OCI-LY1 (cell line): ENCODE data around the gene CAMK2A.

Experiments used
- H2AFZ ChIP-seq: fragments of 200-600 bp; sonication (generic), shearing (Covaris generic); 2 replicates; pipeline ENCODE4 v1.6.0; 2014; ENCODE audit warnings: antibody characterized with exemption, mild to moderate bottlenecking, low read length
- H3F3A ChIP-seq: fragments of 200-600 bp; sonication (generic), shearing (Covaris generic); 2 replicates; pipeline ENCODE4 v1.6.0; 2014; ENCODE audit warnings: mild to moderate bottlenecking, antibody characterized with exemption, low read length, moderate library complexity; ENCODE audit not compliant: insufficient read depth
- H3K27ac ChIP-seq: fragments of 200-600 bp; sonication (generic); 2 replicates; pipeline ENCODE4 v1.5.1; 2014; ENCODE audit warnings: low read length, mixed run types, mild to moderate bottlenecking, low read depth; ENCODE audit not compliant: poor library complexity, severe bottlenecking
- H3K27me3 ChIP-seq: fragments of 200-600 bp; sonication (generic); 2 replicates; pipeline ENCODE4 v1.6.0; 2014; ENCODE audit warnings: antibody characterized with exemption, mild to moderate bottlenecking, low read length, moderate library complexity; ENCODE audit not compliant: insufficient read depth
- H3K36me3 ChIP-seq: fragments of 200-600 bp; sonication (generic); 2 replicates; pipeline ENCODE4 v1.6.1; 2014; ENCODE audit warnings: mild to moderate bottlenecking, antibody characterized with exemption, low read length, moderate library complexity, mixed read lengths; ENCODE audit not compliant: insufficient read depth
- H3K4me1 ChIP-seq: fragments of 200-600 bp; sonication (generic); 2 replicates; pipeline ENCODE4 v1.5.1; 2014; ENCODE audit warnings: mild to moderate bottlenecking, low read length, moderate library complexity; ENCODE audit not compliant: insufficient read depth, severe bottlenecking
- H3K4me2 ChIP-seq: fragments of 200-600 bp; sonication (generic), shearing (Covaris generic); 2 replicates; pipeline ENCODE4 v1.6.1; 2014; ENCODE audit warnings: low read length
- H3K4me3 ChIP-seq: fragments of 200-600 bp; sonication (generic); 2 replicates; pipeline ENCODE4 v1.5.1; 2014; ENCODE audit warnings: low read length, low read depth, mild to moderate bottlenecking, mixed read lengths; ENCODE audit not compliant: poor library complexity, severe bottlenecking
- H3K79me2 ChIP-seq: fragments of 200-600 bp; shearing (Covaris generic); 2 replicates; pipeline ENCODE4 v1.6.1; 2016; ENCODE audit warnings: mixed run types, low read length, mixed read lengths; ENCODE audit not compliant: insufficient read depth
- H3K9ac ChIP-seq: fragments of 200-600 bp; sonication (generic), shearing (Covaris generic); 2 replicates; pipeline ENCODE4 v1.6.1; 2014; ENCODE audit warnings: mild to moderate bottlenecking, low read length, mixed read lengths
- H3K9me2 ChIP-seq: fragments of 200-600 bp; sonication (generic), shearing (Covaris generic); 2 replicates; pipeline ENCODE4 v1.6.1; 2014; ENCODE audit warnings: low read depth, mild to moderate bottlenecking, low read length, mixed read lengths
- H3K9me3 ChIP-seq: fragments of 200-600 bp; shearing (Covaris generic); 2 replicates; pipeline ENCODE4 v1.6.1; 2014; ENCODE audit warnings: low read length, mixed read lengths
- H4K20me1 ChIP-seq: fragments of 200-600 bp; sonication (generic), shearing (Covaris generic); 2 replicates; pipeline ENCODE4 v1.6.0; 2016; ENCODE audit warnings: mild to moderate bottlenecking, low read length; ENCODE audit not compliant: insufficient read depth
- EZH2 ChIP-seq: fragments of 200-600 bp; sonication (generic), shearing (Covaris generic); IDR thresholded peaks from 2 replicates; pipeline ENCODE4 v1.8.0; 2017; ENCODE audit warnings: borderline replicate concordance, mixed run types, mild to moderate bottlenecking, antibody characterized with exemption, low read length, moderate library complexity, mixed read lengths
- TF ChIP-seq, protein P1 (sequence below): fragments of 200-600 bp; sonication (generic), shearing (Covaris generic); IDR thresholded peaks from 2 replicates; pipeline ENCODE4 v1.5.1; 2017; ENCODE audit warnings: mild to moderate bottlenecking, antibody characterized with exemption, low read length, moderate library complexity, mixed read lengths

CAMK2A gene

DNA sequence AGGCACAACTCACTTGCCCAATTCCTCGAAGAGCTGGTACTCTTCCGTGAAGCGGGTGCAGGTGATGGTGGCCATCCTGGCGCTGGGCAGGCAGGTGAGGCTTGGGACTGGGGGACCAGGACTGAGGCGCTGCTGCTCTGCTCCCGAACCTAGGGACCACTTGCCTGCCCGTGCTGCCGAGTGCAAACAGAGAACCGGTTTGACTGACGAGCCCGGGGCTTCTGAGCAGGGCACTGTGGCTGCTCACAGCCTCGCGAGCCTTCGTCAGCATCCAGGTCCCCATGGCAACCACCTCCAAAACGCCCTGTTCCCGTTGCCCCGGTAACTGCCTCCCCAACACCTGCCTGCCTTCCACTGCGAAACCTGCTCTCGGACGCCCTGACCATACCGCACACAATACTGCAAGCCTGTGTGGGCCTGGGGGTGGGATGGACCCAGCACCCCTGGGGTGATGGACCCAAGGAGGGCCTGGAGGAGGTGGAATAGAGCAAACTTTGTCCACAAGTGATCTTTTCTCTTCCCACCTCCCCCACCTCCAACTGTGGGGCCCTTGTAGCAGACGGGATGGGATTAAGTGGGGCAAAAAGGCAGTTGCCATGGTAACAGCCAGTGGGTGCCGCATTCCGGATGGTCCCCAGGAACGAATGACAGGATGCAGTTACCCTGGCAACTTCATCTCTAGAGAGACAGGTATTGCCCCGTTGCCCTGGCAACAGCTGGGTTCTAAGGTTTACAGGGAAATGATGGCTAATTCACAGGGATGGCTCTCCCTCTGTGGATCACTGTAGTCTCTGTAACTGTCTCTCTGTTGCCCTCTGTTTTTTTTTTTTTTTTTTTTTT lies at the start of gene CAMK2A:
Gene CAMK2A, minus strand, starts transcription at position 223 of the 840 bp plus-strand sequence. Its CDS starts 148 bp downstream, at position 75.
- Histone ChIP-seq H3K9me2 (no peaks in the 10 kb centered on the region), H3K4me3 (no peak within 1 kb of the TSS), H3K9me3 (no peaks in the 10 kb centered on the region), H4K20me1 (no peaks in the 10 kb centered on the region), H3K79me2 (no peaks in the 10 kb centered on the region), H3K4me1 (no peaks in the 10 kb centered on the region), H3K9ac (no peak within 1 kb of the TSS), H3K36me3 (no peaks in the 10 kb centered on the region), H3F3A (no peaks in the 10 kb centered on the region), H2AFZ (no peak within 1 kb of the TSS), H3K4me2 (no peak within 1 kb of the TSS), H3K27ac (no peak within 1 kb of the TSS), H3K27me3 (peaks cover 8% of the 10 kb centered on the region)
- TF ChIP-seq, protein P1, sequence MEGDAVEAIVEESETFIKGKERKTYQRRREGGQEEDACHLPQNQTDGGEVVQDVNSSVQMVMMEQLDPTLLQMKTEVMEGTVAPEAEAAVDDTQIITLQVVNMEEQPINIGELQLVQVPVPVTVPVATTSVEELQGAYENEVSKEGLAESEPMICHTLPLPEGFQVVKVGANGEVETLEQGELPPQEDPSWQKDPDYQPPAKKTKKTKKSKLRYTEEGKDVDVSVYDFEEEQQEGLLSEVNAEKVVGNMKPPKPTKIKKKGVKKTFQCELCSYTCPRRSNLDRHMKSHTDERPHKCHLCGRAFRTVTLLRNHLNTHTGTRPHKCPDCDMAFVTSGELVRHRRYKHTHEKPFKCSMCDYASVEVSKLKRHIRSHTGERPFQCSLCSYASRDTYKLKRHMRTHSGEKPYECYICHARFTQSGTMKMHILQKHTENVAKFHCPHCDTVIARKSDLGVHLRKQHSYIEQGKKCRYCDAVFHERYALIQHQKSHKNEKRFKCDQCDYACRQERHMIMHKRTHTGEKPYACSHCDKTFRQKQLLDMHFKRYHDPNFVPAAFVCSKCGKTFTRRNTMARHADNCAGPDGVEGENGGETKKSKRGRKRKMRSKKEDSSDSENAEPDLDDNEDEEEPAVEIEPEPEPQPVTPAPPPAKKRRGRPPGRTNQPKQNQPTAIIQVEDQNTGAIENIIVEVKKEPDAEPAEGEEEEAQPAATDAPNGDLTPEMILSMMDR = no peak
- TF ChIP-seq EZH2 = no peak

DNA sequence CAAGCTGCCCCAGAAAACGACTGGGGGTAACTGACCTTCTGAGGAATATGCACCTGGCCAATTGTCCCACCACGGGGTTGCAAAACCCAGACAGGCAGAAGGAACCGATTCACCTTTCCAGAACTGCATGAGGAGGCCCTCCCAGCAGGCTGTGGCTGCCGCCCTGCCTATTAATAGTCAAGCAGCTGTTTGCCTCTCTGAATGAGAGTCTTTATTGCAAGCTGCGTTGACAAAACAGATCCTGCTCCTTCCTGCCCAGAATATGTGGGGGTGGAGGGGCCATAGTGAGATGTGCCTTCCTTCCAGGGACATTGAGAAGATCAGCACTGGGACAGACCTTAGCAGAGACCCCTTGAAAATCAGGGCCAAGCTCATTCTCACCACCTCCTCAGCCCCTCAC lies 49.6 kb upstream of the CAMK2A start:
- Histone ChIP-seq H3F3A (no peaks in the 10 kb centered on the region), H3K4me2 (no peak overlapping the region), H3K9ac (no peak overlapping the region), H3K4me3 (no peak overlapping the region), H3K9me2 (no peaks in the 10 kb centered on the region), H4K20me1 (no peaks in the 10 kb centered on the region), H2AFZ (no peak overlapping the region), H3K79me2 (no peaks in the 10 kb centered on the region), H3K36me3 (no peaks in the 10 kb centered on the region), H3K27ac (no peak overlapping the region), H3K4me1 (no peaks in the 10 kb centered on the region), H3K9me3 (no peaks in the 10 kb centered on the region), H3K27me3 (no peaks in the 10 kb centered on the region; the same call in 1 of the 2 replicates)
- TF ChIP-seq, protein P1 = no peak
- no peak for TF ChIP-seq EZH2

DNA sequence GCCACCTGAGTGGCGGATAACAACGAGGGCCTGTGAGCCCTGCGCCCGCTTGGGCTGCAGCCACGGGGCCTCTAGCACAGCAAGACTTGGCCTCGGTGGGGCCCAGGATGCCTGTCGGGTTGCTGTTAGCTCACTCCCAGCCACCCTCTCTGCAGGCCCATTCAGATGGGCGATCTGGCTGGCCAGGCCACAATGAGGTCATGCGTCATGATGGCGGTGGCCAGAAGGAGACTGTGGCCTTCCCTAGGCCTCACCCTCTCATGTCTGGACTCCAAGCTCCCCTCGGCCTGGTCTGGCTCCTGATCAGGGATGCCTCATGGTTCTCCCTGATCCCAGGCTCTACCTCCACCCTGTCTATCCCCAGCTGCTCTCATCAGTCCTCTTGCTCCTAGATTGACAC lies 49.0 kb upstream of the CAMK2A start:
- Histone ChIP-seq H4K20me1 (no peaks in the 10 kb centered on the region), H3K4me2 (no peak overlapping the region), H3K9me3 (no peaks in the 10 kb centered on the region), H3F3A (no peaks in the 10 kb centered on the region), H3K27ac (no peak overlapping the region), H2AFZ (no peak overlapping the region), H3K9ac (no peak overlapping the region), H3K36me3 (no peaks in the 10 kb centered on the region), H3K9me2 (no peaks in the 10 kb centered on the region), H3K79me2 (no peaks in the 10 kb centered on the region), H3K4me1 (no peaks in the 10 kb centered on the region), H3K4me3 (no peak overlapping the region), H3K27me3 (no peaks in the 10 kb centered on the region; the same call in 1 of the 2 replicates)
- TF ChIP-seq EZH2 = no peak
- TF ChIP-seq, protein P1 = no peak
